ENCODE measurements around the gene PRAF2. TPM values are rescaled to one million over a fixed set of nuclear protein-coding genes. Genes with fewer than 3 reads are reported as not detected.
A peak's percentile ranks its signal among the peaks of the same experiment; 100 is the strongest.

PRAF2 gene
- total RNA-seq, 4 donors from 2014 or later = 2.3 to 9.5 (median 5.9) TPM

- no peak for DNase-seq
- H3K9me3 ChIP-seq = no peaks in the 10 kb centered on the region
- peak overlapping the region; percentile 44 to 65 (median 54) for H3K4me3 ChIP-seq
- H3K27ac ChIP-seq = peak overlapping the region; percentile 87 to 91 (median 88)
- TF ChIP-seq POLR2A (IDR thresholded peaks at IDR 0.05) (no peak), CTCF (IDR thresholded peaks at IDR 0.05) (no peak)
- peaks cover 0 to 16% (median 0%) of the 10 kb centered on the region in 3 donors for H3K4me1 ChIP-seq
- H3K36me3 ChIP-seq = peaks cover 0 to 28% (median 0%) of the 10 kb centered on the region in 3 donors
- H3K27me3 ChIP-seq = no peaks in the 10 kb centered on the region
- intact Hi-C loops (cut with DNase I) = no loop called here
- 40 to 58% methylated on average over 1 to 6 of the region's 6 CpGs for WGBS, 2 donors
Measured at GRCh38 chrX:49059201-49059600, 14.6 kb downstream of the PRAF2 start.

GRCh38 chrX:49058794-49059193 is 15.0 kb downstream of the PRAF2 start, which contains the start of gene CCDC120:
Gene CCDC120, plus strand, starts transcription at chrX:49058999. Its CDS starts 3,043 bp downstream, at chrX:49062042.
- TF ChIP-seq POLR2A (IDR thresholded peaks at IDR 0.05) = peak in 1 of 4 donors; percentile 47
- no peak for TF ChIP-seq CTCF (IDR thresholded peaks at IDR 0.05)
- Histone ChIP-seq H3K4me1 (peaks cover 0 to 20% (median 0%) of the 10 kb centered on the region in 3 donors), H3K27me3 (no peaks in the 10 kb centered on the region), H3K4me3 (peak within 1 kb of the TSS; percentile 44 to 65 (median 54)), H3K27ac (peak within 1 kb of the TSS; percentile 87 to 91 (median 88)), H3K9me3 (no peaks in the 10 kb centered on the region), H3K36me3 (peaks cover 0 to 24% (median 0%) of the 10 kb centered on the region in 3 donors)
- WGBS, 2 donors = 31 to 33% methylated on average over 3 to 4 of the region's 5 CpGs
- intact Hi-C loops (cut with DNase I) = no loop called here
- no peak for DNase-seq

GRCh38 chrX:49054073-49054762 is 19.6 kb downstream of the PRAF2 start:
- no peak for TF ChIP-seq CTCF (IDR thresholded peaks at IDR 0.05)
- TF ChIP-seq POLR2A (IDR thresholded peaks at IDR 0.05) = no peak
- Histone ChIP-seq H3K4me3 (peak overlapping the region; percentile 56 to 71 (median 61)), H3K27me3 (no peaks in the 10 kb centered on the region), H3K9me3 (no peaks in the 10 kb centered on the region), H3K36me3 (no peaks in the 10 kb centered on the region), H3K27ac (peak overlapping the region; percentile 84 to 91 (median 86)), H3K4me1 (peaks cover 0 to 15% (median 0%) of the 10 kb centered on the region in 3 donors)
- no peak for DNase-seq
- WGBS, 2 donors = 68 to 80% methylated on average over 5 of the region's 5 CpGs
- intact Hi-C loops (cut with DNase I) = no loop called here

- no peaks in the 10 kb centered on the region for H3K9me3 ChIP-seq
- peak overlapping the region; percentile 84 to 91 (median 86) for H3K27ac ChIP-seq
- WGBS, 2 donors = 0 to 46% methylated on average over 1 to 22 of the region's 79 CpGs
- no peak for DNase-seq
- TF ChIP-seq CTCF (IDR thresholded peaks at IDR 0.05) = no peak
- peak in 1 of 4 donors; percentile 30 for TF ChIP-seq POLR2A (IDR thresholded peaks at IDR 0.05)
- no peaks in the 10 kb centered on the region for H3K36me3 ChIP-seq
- no peaks in the 10 kb centered on the region for H3K27me3 ChIP-seq
- H3K4me1 ChIP-seq = peaks cover 0 to 12% (median 0%) of the 10 kb centered on the region in 3 donors
- intact Hi-C loops (cut with DNase I) = no loop called here
- peak overlapping the region; percentile 56 to 71 (median 61) for H3K4me3 ChIP-seq
Measured at GRCh38 chrX:49053223-49054072, 20.4 kb downstream of the PRAF2 start.

GRCh38 chrX:49043987-49044281 is 29.9 kb downstream of the PRAF2 start:
- H3K27me3 ChIP-seq = no peaks in the 10 kb centered on the region
- TF ChIP-seq POLR2A (IDR thresholded peaks at IDR 0.05) (no peak), CTCF (IDR thresholded peaks at IDR 0.05) (no peak)
- 7 to 48% methylated on average over 3 to 13 of the region's 13 CpGs for WGBS, 2 donors
- DNase-seq = no peak
- H3K27ac ChIP-seq = peak overlapping the region; percentile 77 to 88 (median 87)
- peaks cover 3 to 39% (median 19%) of the 10 kb centered on the region in 3 donors for H3K4me1 ChIP-seq
- H3K36me3 ChIP-seq = peaks cover 0 to 7% (median 2%) of the 10 kb centered on the region in 3 donors
- no peaks in the 10 kb centered on the region for H3K9me3 ChIP-seq
- H3K4me3 ChIP-seq = peak overlapping the region in 3 of 4 donors; percentile 29 to 74 (median 54)
- intact Hi-C loops (cut with DNase I) = no loop called here

All from esophagus squamous epithelium (tissue), 5 donors.